Measurements from ENCODE around the gene LY6G5B. TPM values are rescaled to one million over a fixed set of nuclear protein-coding genes. Genes with fewer than 3 reads are reported as not detected.

LY6G5B gene
- total and polyA plus RNA-seq, 2 of the 4 experiments (the other 2 are of a cell fraction) = 2.2 to 13.6 TPM

- H2BK15ac ChIP-seq (ENCODE audit: low read depth, low read length) = peak within 1 kb of the TSS; percentile 63; the same call in 2 of the 3 replicates
- peak within 1 kb of the TSS; percentile 93 for H3K14ac ChIP-seq (replicated peaks; ENCODE audit: low read depth, low read length)
- ChIA-PET CTCF (interaction anchor here (1.3 kb wide), 1 partner anchor 13 kb away, joined by 5 read pairs; the partner anchor contains the start of gene BAG6), POLR2A (ENCODE audit: unreplicated experiment) (no interaction called here)
- H4K91ac ChIP-seq (ENCODE audit: insufficient read depth, low read depth, low read length) = peak within 1 kb of the TSS; percentile 90
- in situ Hi-C loops (cut with MboI; ENCODE audit: low sequenced_read_pairs) = no loop called here
- H3K4me3 ChIP-seq (ENCODE audit: insufficient read depth, low read depth, low read length) = peak within 1 kb of the TSS; percentile 74
- H3K4ac ChIP-seq (ENCODE audit: low read depth, low read length) = peak within 1 kb of the TSS; percentile 80
- H3K36me3 ChIP-seq (ENCODE audit: control insufficient read depth, insufficient read depth, low read length) = peaks cover 33% of the 10 kb centered on the region
- H2BK20ac ChIP-seq (ENCODE audit: low read depth, low read length) = peak within 1 kb of the TSS; percentile 65
- peak within 1 kb of the TSS; percentile 82 for H2BK5ac ChIP-seq (ENCODE audit: low read depth, low read length, poor library complexity, severe bottlenecking)
- H3K27me3 ChIP-seq (ENCODE audit: control insufficient read depth, insufficient read depth, low read length) = no peaks in the 10 kb centered on the region
- DNase-seq = peak; percentile 94
- H3K9ac ChIP-seq (ENCODE audit: low read depth, low read length) = peak within 1 kb of the TSS; percentile 78
- WGBS, 2 experiments (ENCODE audit: extremely low coverage in 2 of 2, insufficient read length in 1 of 2) = 0% methylated on average over 5 of the region's 39 CpGs; no CpG with 5 or more reads in 1 of the 2 experiments
- peak within 1 kb of the TSS; percentile 30 for H3K18ac ChIP-seq (ENCODE audit: low read depth, low read length)
- H3K23ac ChIP-seq (ENCODE audit: low read depth, low read length) = peak within 1 kb of the TSS; percentile 93
- dilution Hi-C loops (cut with HindIII; ENCODE audit: low sequenced_read_pairs, unreplicated experiment) = no loop called here
- peak within 1 kb of the TSS; percentile 99 for H2AK9ac ChIP-seq (replicated peaks; ENCODE audit: low read depth, low read length, poor library complexity)
- peak within 1 kb of the TSS; percentile 61 to 98 for H4K8ac ChIP-seq (ENCODE audit: low read depth in 2 of 2, low read length in 2 of 2)
- peak within 1 kb of the TSS; percentile 87 for H3K27ac ChIP-seq (ENCODE audit: insufficient read depth, low read length)
- H4K5ac ChIP-seq (ENCODE audit: low read depth, low read length) = peak within 1 kb of the TSS; percentile 48
- ATAC-seq (ENCODE audit: low read depth) = peak; percentile 32
- no peaks in the 10 kb centered on the region; the same call in none of the 2 replicates for H4K20me1 ChIP-seq (ENCODE audit: insufficient read depth, low read length)
- H2AFZ ChIP-seq (replicated peaks; ENCODE audit: low read length, poor library complexity) = peak within 1 kb of the TSS; percentile 90
- peaks cover 14% of the 10 kb centered on the region for H3K4me1 ChIP-seq (ENCODE audit: control insufficient read depth, insufficient read depth, low read length)
- BruUV-seq (replicated peaks) = no TSS peak
- peaks cover 16 to 84% of the 10 kb centered on the region in 2 experiments for H3K79me1 ChIP-seq (ENCODE audit: low read depth in 1 of 2, low read length in 2 of 2)
- peak within 1 kb of the TSS; percentile 86 for H3K56ac ChIP-seq (ENCODE audit: extremely low read depth, insufficient read depth, low read length)
- H3K9me1 ChIP-seq (ENCODE audit: insufficient read depth, low read length) = 0 out of 2 replicates have a peak, but pooled peaks cover 3% of the 10 kb centered on the region
- peak within 1 kb of the TSS; percentile 87 for H3K4me2 ChIP-seq (ENCODE audit: low read depth, low read length)
- TF ChIP-seq RAD21 (IDR thresholded peaks at IDR 0.05; ENCODE audit: low read length) (no peak), CHD1 (IDR thresholded peaks at IDR 0.05; ENCODE audit: low read depth, low read length) (no peak), MAZ (IDR thresholded peaks at IDR 0.05; ENCODE audit: borderline replicate concordance, low read depth, low read length) (peak; percentile 11; the same call in 1 of the 2 replicates), MXI1 (IDR thresholded peaks at IDR 0.05; ENCODE audit: borderline replicate concordance, low read depth, low read length) (peak; percentile 74; the same call in 1 of the 2 replicates), FOS (IDR thresholded peaks at IDR 0.05; ENCODE audit: low read depth, low read length) (no peak), ELK1 (IDR thresholded peaks at IDR 0.05; ENCODE audit: borderline replicate concordance, low read depth, low read length) (no peak), BHLHE40 (IDR thresholded peaks at IDR 0.05; ENCODE audit: low read depth, low read length) (peak; percentile 48; the same call in 1 of the 2 replicates), CEBPB (IDR thresholded peaks at IDR 0.05; ENCODE audit: low read depth, low read length) (peak; percentile 57)
- intact Hi-C loops (cut with micrococcal nuclease) = loop anchor here (2.0 to 5.0 kb wide), 2 partner anchors 118 to 167 kb away; partner anchors contain the start of genes ATP6V1G2 and NFKBIL1
- H2BK120ac ChIP-seq (ENCODE audit: low read depth, low read length) = peak within 1 kb of the TSS; percentile 75
- no peaks in the 10 kb centered on the region for H3K9me3 ChIP-seq (ENCODE audit: control insufficient read depth, insufficient read depth, low read length)
- H2AK5ac ChIP-seq (ENCODE audit: low read depth, low read length) = peak within 1 kb of the TSS; percentile 96
These were observed 4.8 kb upstream of the LY6G5B start, which contains the start of gene GPANK1 for GRCh38 chr6:31664790-31665500. TSS of gene GPANK1 (minus strand) at chr6:31664997. CDS start at chr6:31664478, 519 bp downstream.

All from IMR-90 (cell line).